ENCODE measurements around the gene LENG8.

DNA sequence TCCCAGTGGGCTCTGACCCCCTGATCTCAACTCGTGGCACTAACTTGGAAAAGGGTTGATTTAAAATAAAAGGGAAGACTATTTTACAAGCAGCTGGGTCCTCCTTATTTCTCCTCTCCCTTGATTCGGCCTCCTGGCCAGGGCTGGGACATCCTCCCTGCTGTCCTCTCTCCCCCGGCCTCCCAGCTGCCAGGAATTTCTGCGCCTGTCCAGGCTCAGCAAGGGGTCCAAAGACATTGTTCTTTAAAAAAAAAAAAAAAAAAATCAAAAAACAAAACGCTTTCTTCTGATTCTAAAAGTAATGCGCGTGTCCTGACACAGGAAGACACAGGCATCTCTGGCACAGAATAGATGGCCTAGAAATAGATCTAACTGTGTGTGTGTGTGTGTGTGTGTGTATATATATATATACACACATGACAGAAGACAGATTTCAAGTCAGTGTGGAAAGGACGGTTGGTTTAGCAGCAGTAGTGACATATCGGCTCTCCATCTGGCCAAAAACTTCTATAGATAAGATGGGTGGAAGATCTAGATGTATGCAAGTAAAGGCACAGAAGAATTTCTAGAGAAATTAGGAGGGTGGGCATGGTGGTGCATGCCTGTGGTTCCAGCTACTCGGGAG is 12.3 kb upstream of the LENG8 start:
- TF ChIP-seq, protein P1, sequence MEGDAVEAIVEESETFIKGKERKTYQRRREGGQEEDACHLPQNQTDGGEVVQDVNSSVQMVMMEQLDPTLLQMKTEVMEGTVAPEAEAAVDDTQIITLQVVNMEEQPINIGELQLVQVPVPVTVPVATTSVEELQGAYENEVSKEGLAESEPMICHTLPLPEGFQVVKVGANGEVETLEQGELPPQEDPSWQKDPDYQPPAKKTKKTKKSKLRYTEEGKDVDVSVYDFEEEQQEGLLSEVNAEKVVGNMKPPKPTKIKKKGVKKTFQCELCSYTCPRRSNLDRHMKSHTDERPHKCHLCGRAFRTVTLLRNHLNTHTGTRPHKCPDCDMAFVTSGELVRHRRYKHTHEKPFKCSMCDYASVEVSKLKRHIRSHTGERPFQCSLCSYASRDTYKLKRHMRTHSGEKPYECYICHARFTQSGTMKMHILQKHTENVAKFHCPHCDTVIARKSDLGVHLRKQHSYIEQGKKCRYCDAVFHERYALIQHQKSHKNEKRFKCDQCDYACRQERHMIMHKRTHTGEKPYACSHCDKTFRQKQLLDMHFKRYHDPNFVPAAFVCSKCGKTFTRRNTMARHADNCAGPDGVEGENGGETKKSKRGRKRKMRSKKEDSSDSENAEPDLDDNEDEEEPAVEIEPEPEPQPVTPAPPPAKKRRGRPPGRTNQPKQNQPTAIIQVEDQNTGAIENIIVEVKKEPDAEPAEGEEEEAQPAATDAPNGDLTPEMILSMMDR (IDR thresholded peaks at IDR 0.05; ENCODE audit: low read length), result no peak
- TF ChIP-seq EZH2 (optimal IDR thresholded peaks at IDR 0.05; ENCODE audit: low read depth, low read length), result no peak
